Measurements from ENCODE around the gene TPTE2. TPM values are rescaled to one million over a fixed set of nuclear protein-coding genes. Genes with fewer than 3 reads are reported as not detected.

The TPTE2 gene
- total and polyA plus RNA-seq, 10 of the 15 experiments (the other 5 are each of a cell fraction or from before 2014, with no cell fraction given), result 0.31 to 1.9 (median 1.2) TPM

- TF ChIP-seq ZBTB40 (IDR thresholded peaks at IDR 0.05; ENCODE audit: borderline replicate concordance) (peak; percentile 92), TAF1 (IDR thresholded peaks at IDR 0.05; ENCODE audit: borderline replicate concordance, low read depth, low read length) (peak; percentile 83), CREB1 (IDR thresholded peaks at IDR 0.05; ENCODE audit: low read depth) (peak; percentile 10; the same call in 1 of the 2 replicates), PAX8 (IDR thresholded peaks at IDR 0.05) (peak; percentile 22; the same call in 1 of the 2 replicates), PAX5 (IDR thresholded peaks at IDR 0.05; ENCODE audit: borderline replicate concordance, low read depth, low read length) (0 out of 2 replicates have a peak, but pooled peaks have one; percentile 35), YY1 (IDR thresholded peaks at IDR 0.05; ENCODE audit: low read depth, low read length) (peak; percentile 3; the same call in 1 of the 2 replicates), EGR1 (IDR thresholded peaks at IDR 0.05; ENCODE audit: borderline replicate concordance in 1 of 2, low read depth in 2 of 2, low read length in 2 of 2) (peak in 1 of 2 experiments; percentile 59; a peak in 1 of 3 replicates), TBL1XR1 (IDR thresholded peaks at IDR 0.05; ENCODE audit: low read depth, low read length) (peak; percentile 69; the same call in 1 of the 2 replicates), POLR2AphosphoS5 (IDR thresholded peaks at IDR 0.05; ENCODE audit: low read length) (peak; percentile 71), RELA (IDR thresholded peaks at IDR 0.05; ENCODE audit: borderline replicate concordance, partially characterized antibody) (peak; percentile 61), MTA2 (IDR thresholded peaks at IDR 0.05; ENCODE audit: low read depth) (peak; percentile 43; the same call in 1 of the 2 replicates), POLR2AphosphoS2 (IDR thresholded peaks at IDR 0.05; ENCODE audit: low read depth, low read length) (0 out of 2 replicates have a peak, but pooled peaks have one; percentile 40), BCL3 (IDR thresholded peaks at IDR 0.05; ENCODE audit: borderline replicate concordance, insufficient read depth, low read depth, low read length, poor library complexity, severe bottlenecking) (peak; percentile 74), ATF7 (IDR thresholded peaks at IDR 0.05; ENCODE audit: low read depth) (peak; percentile 59), ZBTB4 (CRISPR knock-in tag; IDR thresholded peaks at IDR 0.05) (no peak), CEBPZ (IDR thresholded peaks at IDR 0.05; ENCODE audit: low read depth, low read length) (no peak)
Measured at GRCh38 chr13:19586904-19587634, 25.7 kb upstream of the TPTE2 start (continued).
